Smooth muscle cell (in vitro differentiated cells): Measurements from ENCODE around the gene ADCY7. TPM values are rescaled to one million over a fixed set of nuclear protein-coding genes. Genes with fewer than 3 reads are reported as not detected.

Experiments used
- DNase-seq: peaks from one replicate; lab custom pipeline; 2025; ENCODE audit not compliant: unreplicated experiment; lab: John Stamatoyannopoulos, UW
- H2AFZ ChIP-seq: fragments of 200-600 bp; sonication (generic); 2 replicates; pipeline ENCODE4 v1.6.0; 2016; ENCODE audit warnings: antibody characterized with exemption, low read depth, mild to moderate bottlenecking
- H3F3A ChIP-seq: fragments of 200-600 bp; sonication (generic); 2 replicates; pipeline ENCODE4 v1.6.0; 2017; ENCODE audit warnings: antibody characterized with exemption, low read depth
- H3K27ac ChIP-seq: fragments of 200-600 bp; sonication (generic); 2 replicates; pipeline ENCODE4 v1.5.1; 2016; ENCODE audit warnings: low read depth, mild to moderate bottlenecking
- H3K27me3 ChIP-seq: fragments of 200-600 bp; sonication (generic); 2 replicates; pipeline ENCODE4 v1.6.1; 2016; ENCODE audit warnings: low read depth, mild to moderate bottlenecking
- H3K36me3 ChIP-seq: fragments of 200-600 bp; sonication (generic); 2 replicates; pipeline ENCODE4 v1.5.1; 2016; ENCODE audit warnings: low read depth
- H3K4me1 ChIP-seq: fragments of 200-600 bp; sonication (generic); 2 replicates; pipeline ENCODE4 v1.5.1; 2016; ENCODE audit warnings: low read depth
- H3K4me2 ChIP-seq: fragments of 200-600 bp; sonication (generic); 2 replicates; pipeline ENCODE4 v1.6.0; 2016; ENCODE audit warnings: mild to moderate bottlenecking
- H3K4me3 ChIP-seq: fragments of 200-600 bp; sonication (generic); 2 replicates; pipeline ENCODE4 v1.5.1; 2016; ENCODE audit warnings: mild to moderate bottlenecking
- H3K79me2 ChIP-seq: fragments of 200-600 bp; sonication (generic); 2 replicates; pipeline ENCODE4 v1.6.0; 2016; ENCODE audit warnings: low read depth, mild to moderate bottlenecking
- H3K9ac ChIP-seq: fragments of 200-600 bp; sonication (generic); 2 replicates; pipeline ENCODE4 v1.6.0; 2016; ENCODE audit warnings: low read depth
- H3K9me3 ChIP-seq: fragments of 200-600 bp; sonication (generic); replicated peaks from 2 replicates; pipeline ENCODE4 v1.5.1; 2016; ENCODE audit warnings: low read depth
- H4K20me1 ChIP-seq: fragments of 200-600 bp; sonication (generic); 2 replicates; pipeline ENCODE4 v1.6.0; 2016; ENCODE audit warnings: low read depth
- CTCF ChIP-seq: fragments of 200-600 bp; sonication (generic); IDR thresholded peaks from 2 replicates; pipeline ENCODE4 v1.5.1; 2017; ENCODE audit warnings: borderline replicate concordance, mild to moderate bottlenecking, antibody characterized with exemption; ENCODE audit not compliant: insufficient read depth, poor library complexity, severe bottlenecking
- WGBS: methylation state at CpG from one replicate; pipeline ENCODE4 v1.1.7; 2016; ENCODE audit warnings: low lambda C conversion rate; 5-methylcytosine and 5-hydroxymethylcytosine counted together
- polyA plus RNA-seq: library from polyadenylated mRNA; unstranded; fragments of >200 nt; fragmentation: Nextera tagmentation; extraction: Ambion mirVana; gene quantifications from 2 replicates; pipeline ENCODE4 v1.2.1, GENCODE V29; 2016
- total RNA-seq: library from RNA; depleted of rRNA; stranded (reverse); fragments of >200 nt; gene quantifications from 2 replicates; pipeline ENCODE4 v1.2.3, GENCODE V29; 2014

ADCY7 gene
- total and polyA plus RNA-seq, 2 experiments from 2014 or later: 28.1 to 31.6 TPM

DNA sequence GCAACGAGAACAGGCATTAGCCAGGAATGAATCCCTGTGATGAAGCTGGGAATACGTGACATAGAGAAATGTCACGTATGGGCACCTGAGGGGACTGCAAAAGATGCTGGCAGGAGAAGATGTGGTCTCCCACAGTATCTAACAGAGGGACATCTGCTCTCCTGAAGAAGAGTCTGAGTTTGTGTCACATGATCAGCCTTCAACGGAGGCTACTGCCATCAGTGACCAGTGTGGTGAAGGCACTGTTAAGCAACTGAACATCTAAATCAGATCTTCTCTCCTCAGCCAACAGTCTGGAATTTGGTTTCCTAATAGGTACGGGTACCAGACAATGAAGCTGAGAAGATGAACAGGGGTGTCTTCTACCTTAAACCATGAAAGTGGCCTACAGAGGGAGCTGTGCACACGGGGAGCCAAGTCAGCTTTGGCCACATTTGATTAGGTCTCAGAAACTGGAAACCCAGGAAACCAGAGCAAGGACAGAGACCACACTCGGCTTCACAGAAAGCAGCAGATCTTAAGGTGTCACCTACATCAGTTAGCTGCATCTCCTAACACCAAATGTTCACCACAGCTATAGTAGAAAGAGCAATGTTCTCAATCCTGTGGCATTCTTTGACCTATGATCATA, 60.6 kb downstream of the ADCY7 start:
- WGBS: 78% methylated on average over 7 of the region's 7 CpGs

GRCh38 chr16:50329446-50330189, 63.3 kb downstream of the ADCY7 start:
- Histone ChIP-seq H3K4me2 (peak overlapping the region; percentile 62), H3K4me3 (no peak overlapping the region), H3K9ac (peak overlapping the region; percentile 2), H3K9me3 (no peaks in the 10 kb centered on the region), H3K27ac (peak overlapping the region; percentile 17), H3K4me1 (peaks cover 8% of the 10 kb centered on the region), H3F3A (no peaks in the 10 kb centered on the region), H3K27me3 (no peaks in the 10 kb centered on the region), H3K79me2 (peaks cover 11% of the 10 kb centered on the region), H4K20me1 (peaks cover 17% of the 10 kb centered on the region), H2AFZ (no peak overlapping the region), H3K36me3 (peaks cover 5% of the 10 kb centered on the region)
- TF ChIP-seq CTCF: no peak
- no peak for DNase-seq
- WGBS: 57% methylated on average over 11 of the region's 11 CpGs

More for the DNA sequence above, 60.6 kb downstream of the ADCY7 start:
- no peak overlapping the region for H3K4me3 ChIP-seq
- no peak for DNase-seq
- peaks cover 5% of the 10 kb centered on the region for H3K79me2 ChIP-seq
- no peaks in the 10 kb centered on the region for H3K27me3 ChIP-seq
- H3K4me2 ChIP-seq: no peak overlapping the region
- no peaks in the 10 kb centered on the region for H3K36me3 ChIP-seq
- no peaks in the 10 kb centered on the region for H3K9me3 ChIP-seq
- H3K27ac ChIP-seq: no peak overlapping the region
- H4K20me1 ChIP-seq: peaks cover 16% of the 10 kb centered on the region
- no peaks in the 10 kb centered on the region for H3F3A ChIP-seq
- peaks cover 8% of the 10 kb centered on the region for H3K4me1 ChIP-seq
- no peak overlapping the region for H2AFZ ChIP-seq
- peak; percentile 32 for TF ChIP-seq CTCF
- H3K9ac ChIP-seq: no peak overlapping the region

DNA sequence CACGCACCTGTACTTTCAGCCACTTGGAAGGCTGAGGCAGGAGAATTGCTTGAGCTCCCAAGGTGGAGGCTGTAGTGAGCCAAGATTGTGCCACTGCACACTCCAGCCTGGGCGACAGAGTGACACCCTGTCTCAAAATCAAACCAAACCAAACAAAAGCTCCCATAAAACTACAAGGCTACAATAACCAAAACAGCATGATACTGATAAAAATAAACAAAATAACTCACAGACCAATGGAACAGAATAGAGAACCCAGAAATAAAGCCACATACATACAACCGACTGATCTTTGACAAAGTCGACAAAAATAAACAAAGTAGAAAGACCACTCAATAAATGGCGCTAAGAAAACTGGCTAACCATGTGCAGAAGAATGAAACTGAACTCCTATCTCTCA, 65.2 kb downstream of the ADCY7 start:
- no peak for DNase-seq
- H3K4me3 ChIP-seq: no peak overlapping the region
- H4K20me1 ChIP-seq: peaks cover 17% of the 10 kb centered on the region
- H3K9me3 ChIP-seq: no peaks in the 10 kb centered on the region
- H2AFZ ChIP-seq: no peak overlapping the region
- no peaks in the 10 kb centered on the region for H3F3A ChIP-seq
- H3K79me2 ChIP-seq: peaks cover 16% of the 10 kb centered on the region
- H3K4me2 ChIP-seq: no peak overlapping the region
- H3K4me1 ChIP-seq: peaks cover 8% of the 10 kb centered on the region
- WGBS: 83% methylated on average over 5 of the region's 5 CpGs
- TF ChIP-seq CTCF: no peak
- H3K9ac ChIP-seq: no peak overlapping the region
- H3K27ac ChIP-seq: no peak overlapping the region
- H3K27me3 ChIP-seq: no peaks in the 10 kb centered on the region
- H3K36me3 ChIP-seq: peaks cover 5% of the 10 kb centered on the region
